Upper lobe of left lung (tissue), 6 donors: ENCODE measurements around the gene VANGL1. TPM values are rescaled to one million over a fixed set of nuclear protein-coding genes. Genes with fewer than 3 reads are reported as not detected.

Source experiments
- ATAC-seq, 2 donors: fragments of 200-7000 bp; cut with Tn5 transposase; one replicate each; pipeline ENCODE4 v1.9.1; 2022; ENCODE audit warnings: mild to moderate bottlenecking in 2 of 2, moderate library complexity in 2 of 2; ENCODE audit not compliant: low FRiP score in 2 of 2
- DNase-seq, 2 donors: peaks; one replicate each; pipeline ENCODE4 v3.0.0-alpha.2; 2019 to 2020
- H3K27ac ChIP-seq, 4 donors: fragments of 200-600 bp; sonication (generic); one replicate each; pipeline ENCODE4 v1.5.1; 2016 to 2019
- H3K27me3 ChIP-seq, 4 donors: fragments of 200-600 bp; sonication (generic); one replicate each; pipeline ENCODE4 v1.5.1; 2017 to 2019
- H3K36me3 ChIP-seq, 4 donors: fragments of 200-600 bp; sonication (generic); one replicate each; pipeline ENCODE4 v1.5.1; 2016 to 2019
- H3K4me1 ChIP-seq, 4 donors: fragments of 200-600 bp; sonication (generic); one replicate each; pipeline ENCODE4 v1.5.1; 2018 to 2019
- H3K4me3 ChIP-seq, 4 donors: fragments of 200-600 bp; sonication (generic); one replicate each; pipeline ENCODE4 v1.5.1; 2017 to 2019; ENCODE audit warnings: mild to moderate bottlenecking in 2 of 4, moderate library complexity in 1 of 4
- H3K9me3 ChIP-seq, 4 donors: fragments of 200-600 bp; sonication (generic); one replicate each; pipeline ENCODE4 v1.5.1; 2018 to 2019
- CTCF ChIP-seq, 6 experiments: fragments of 450-650 bp in 4 of 6; fragments of 200-600 bp in 2 of 6; sonication (generic) in 2 of 6; IDR thresholded peaks; one replicate each; pipeline ENCODE4 v1.5.1; 2016 to 2019; ENCODE audit warnings: antibody characterized with exemption in 6 of 6
- EP300 ChIP-seq, 4 donors: sonication (generic); formaldehyde crosslinking; IDR thresholded peaks; one replicate each; pipeline ENCODE4 v1.5.1; 2017; ENCODE audit warnings: antibody characterized with exemption in 4 of 4, control low read depth in 2 of 4
- POLR2A ChIP-seq, 4 donors: fragments of 450-650 bp; IDR thresholded peaks; one replicate each; pipeline ENCODE4 v1.5.1; 2016 to 2017; ENCODE audit warnings: antibody characterized with exemption in 4 of 4, mild to moderate bottlenecking in 2 of 4
- POLR2AphosphoS5 ChIP-seq, 2 donors: sonication (generic); formaldehyde crosslinking; IDR thresholded peaks; one replicate each; pipeline ENCODE4 v1.5.1; 2017; ENCODE audit warnings: antibody characterized with exemption in 2 of 2
- WGBS, 2 donors: methylation state at CpG; one replicate each; pipeline ENCODE4 v1.1.5; 2017 to 2018; 5-methylcytosine and 5-hydroxymethylcytosine counted together
- total RNA-seq, 6 donors: library from RNA; depleted of rRNA in 4 of 6; stranded (reverse); fragments of >200 nt in 4 of 6; gene quantifications; one replicate each; pipeline versions ENCODE4 v1.1.0 to v1.2.1, GENCODE V29; 2016 to 2021
- donor health status: DM: no; HTN: no; CAD: no; lungs with moderate emphysema.
- donor health status: DM: no; HTN: yes; CAD: no; lungs with severe emphysema.

Gene VANGL1
- total RNA-seq, 6 donors from 2014 or later: 3.1 to 11.4 (median 7.0) TPM

- Histone ChIP-seq H3K27ac (no peak overlapping the region), H3K9me3 (no peaks in the 10 kb centered on the region), H3K36me3 (peaks cover 0 to 9% (median 5%) of the 10 kb centered on the region in 4 donors), H3K4me3 (no peak overlapping the region), H3K27me3 (no peaks in the 10 kb centered on the region), H3K4me1 (peaks cover 0 to 15% (median 6%) of the 10 kb centered on the region in 4 donors)
- DNase-seq (no peak), ATAC-seq (no peak)
- WGBS, 2 donors: 83 to 100% methylated on average over 1 of the region's 1 CpG
- no peak for TF ChIP-seq POLR2A (IDR thresholded peaks at IDR 0.05)
- TF ChIP-seq POLR2AphosphoS5 (IDR thresholded peaks at IDR 0.05): no peak
- no peak for TF ChIP-seq EP300 (IDR thresholded peaks at IDR 0.05)
- TF ChIP-seq CTCF (IDR thresholded peaks at IDR 0.05): no peak
Measured at GRCh38 chr1:115658646-115659045, 16.9 kb downstream of the VANGL1 start.

DNA sequence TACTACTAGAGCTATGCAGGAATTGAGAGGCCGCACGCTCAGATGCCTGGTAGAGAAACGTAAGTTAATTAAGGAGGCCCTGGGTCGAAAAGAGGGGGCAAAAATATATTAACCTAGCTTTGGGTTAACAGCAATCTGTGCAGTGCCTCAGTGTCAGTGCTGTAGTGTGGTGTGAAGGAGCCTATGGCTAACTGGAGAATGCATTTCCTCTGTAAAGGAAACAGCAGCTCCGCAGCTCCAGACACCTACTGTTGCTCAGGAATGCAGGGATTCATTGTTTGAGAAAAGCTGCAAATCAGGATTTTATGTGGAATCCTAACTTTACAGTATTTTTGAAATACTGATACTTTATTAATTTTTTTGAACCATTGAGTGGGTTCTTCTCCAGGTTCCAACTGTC, 18.4 kb downstream of the VANGL1 start:
- H3K4me1 ChIP-seq: peaks cover 0 to 8% (median 3%) of the 10 kb centered on the region in 4 donors
- ATAC-seq (no peak), DNase-seq (no peak)
- 98 to 99% methylated on average over 5 of the region's 5 CpGs for WGBS, 2 donors
- no peaks in the 10 kb centered on the region for H3K9me3 ChIP-seq
- H3K36me3 ChIP-seq: peaks cover 0 to 18% (median 15%) of the 10 kb centered on the region in 4 donors
- no peak overlapping the region for H3K4me3 ChIP-seq
- H3K27me3 ChIP-seq: no peaks in the 10 kb centered on the region
- H3K27ac ChIP-seq: no peak overlapping the region
- no peak for TF ChIP-seq CTCF (IDR thresholded peaks at IDR 0.05)
- TF ChIP-seq POLR2A (IDR thresholded peaks at IDR 0.05): no peak
- no peak for TF ChIP-seq POLR2AphosphoS5 (IDR thresholded peaks at IDR 0.05)

DNA sequence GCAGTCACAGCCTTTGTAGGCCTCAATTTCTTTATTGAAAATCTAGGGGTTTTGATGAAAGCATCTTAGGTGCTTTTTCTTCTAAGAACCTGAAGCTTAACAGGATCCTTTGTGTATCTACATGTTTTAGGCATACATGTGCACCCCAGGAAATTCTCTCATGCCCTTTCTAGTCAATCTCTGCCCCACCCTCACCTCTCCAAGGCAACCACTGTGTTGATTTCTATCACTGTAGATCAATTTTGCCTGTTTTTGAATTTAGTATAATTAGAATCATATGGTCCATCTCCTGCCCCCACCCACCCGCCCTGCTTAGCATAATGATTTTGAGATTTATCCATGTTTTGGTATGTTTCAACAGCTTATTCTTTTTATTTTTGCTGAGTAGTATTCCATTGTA, 19.4 kb downstream of the VANGL1 start:
- no peak overlapping the region for H3K27ac ChIP-seq
- TF ChIP-seq POLR2AphosphoS5 (IDR thresholded peaks at IDR 0.05): no peak
- no peak for TF ChIP-seq EP300 (IDR thresholded peaks at IDR 0.05)
- TF ChIP-seq POLR2A (IDR thresholded peaks at IDR 0.05): no peak
- no peak for TF ChIP-seq CTCF (IDR thresholded peaks at IDR 0.05)
- H3K4me1 ChIP-seq: no peaks in the 10 kb centered on the region
- H3K36me3 ChIP-seq: peaks cover 0 to 23% (median 16%) of the 10 kb centered on the region in 4 donors
- no peaks in the 10 kb centered on the region for H3K27me3 ChIP-seq
- DNase-seq (no peak), ATAC-seq (no peak)
- H3K9me3 ChIP-seq: no peaks in the 10 kb centered on the region
- 92 to 100% methylated on average over 1 of the region's 1 CpG for WGBS, 2 donors
- no peak overlapping the region for H3K4me3 ChIP-seq

GRCh38 chr1:115665319-115666096, 23.7 kb downstream of the VANGL1 start:
- Histone ChIP-seq H3K27ac (no peak overlapping the region), H3K36me3 (peaks cover 0 to 27% (median 15%) of the 10 kb centered on the region in 4 donors), H3K4me1 (no peaks in the 10 kb centered on the region), H3K4me3 (no peak overlapping the region), H3K27me3 (no peaks in the 10 kb centered on the region), H3K9me3 (peaks cover 0 to 2% (median 0%) of the 10 kb centered on the region in 4 donors)
- TF ChIP-seq CTCF (IDR thresholded peaks at IDR 0.05) (no peak), POLR2AphosphoS5 (IDR thresholded peaks at IDR 0.05) (no peak), POLR2A (IDR thresholded peaks at IDR 0.05) (no peak), EP300 (IDR thresholded peaks at IDR 0.05) (no peak)
- ATAC-seq: no peak
- DNase-seq: no peak
- WGBS, 2 donors: 89 to 92% methylated on average over 7 of the region's 7 CpGs

GRCh38 chr1:115666206-115666605, 24.4 kb downstream of the VANGL1 start:
- no peak overlapping the region for H3K27ac ChIP-seq
- no peak overlapping the region for H3K4me3 ChIP-seq
- no peaks in the 10 kb centered on the region for H3K4me1 ChIP-seq
- peaks cover 0 to 2% (median 0%) of the 10 kb centered on the region in 4 donors for H3K9me3 ChIP-seq
- 86% methylated on average over 6 of the region's 6 CpGs; no CpG with 5 or more reads in 1 of the 2 donors for WGBS, 2 donors
- ATAC-seq (no peak), DNase-seq (no peak)
- TF ChIP-seq EP300 (IDR thresholded peaks at IDR 0.05) (no peak), CTCF (IDR thresholded peaks at IDR 0.05) (no peak), POLR2AphosphoS5 (IDR thresholded peaks at IDR 0.05) (no peak), POLR2A (IDR thresholded peaks at IDR 0.05) (no peak)
- H3K36me3 ChIP-seq: peaks cover 0 to 27% (median 15%) of the 10 kb centered on the region in 4 donors
- no peaks in the 10 kb centered on the region for H3K27me3 ChIP-seq
